ENCODE results near the gene TXNL4B.

- no peak for TF ChIP-seq REST (IDR thresholded peaks at IDR 0.05; ENCODE audit: insufficient read depth in 1 of 2, low read depth in 2 of 2, low read length in 2 of 2)
- TF ChIP-seq POLR2AphosphoS5 (IDR thresholded peaks at IDR 0.05; ENCODE audit: low read depth, low read length) = no peak
Observed at GRCh38 chr16:72084445-72084844, 9.0 kb downstream of the TXNL4B start.
